ENCODE data around the gene HERC4.
"Not testable (repeated sequence)": the region's sequence is repeated elsewhere in the genome, so short reads cannot be mapped to it uniquely, and the experiment has no call there.

HERC4 gene

GRCh38 chr10:68088740-68089139 is 13.7 kb upstream of the HERC4 start:
- no peak for DNase-seq (ENCODE audit: low read depth)

GRCh38 chr10:68087685-68088401 is 12.8 kb upstream of the HERC4 start:
- no peak for DNase-seq (ENCODE audit: low read depth)

GRCh38 chr10:68086910-68087684 is 12.0 kb upstream of the HERC4 start:
- DNase-seq (ENCODE audit: low read depth) = no peak

GRCh38 chr10:68086011-68086410 is 10.9 kb upstream of the HERC4 start:
- no peak for DNase-seq (ENCODE audit: low read depth)

- no peak for DNase-seq (ENCODE audit: low read depth)
Observed at GRCh38 chr10:68084469-68084868, 9.4 kb upstream of the HERC4 start.

GRCh38 chr10:68083953-68084352 is 8.9 kb upstream of the HERC4 start:
- DNase-seq (ENCODE audit: low read depth) = no peak

- DNase-seq (ENCODE audit: low read depth) = peak; percentile 45
Observed at GRCh38 chr10:68082872-68083271, 7.8 kb upstream of the HERC4 start.

GRCh38 chr10:68081916-68082315 is 6.8 kb upstream of the HERC4 start:
- DNase-seq (ENCODE audit: low read depth) = no peak

- no peak for DNase-seq (ENCODE audit: low read depth)
Observed at GRCh38 chr10:68080853-68081431, 5.9 kb upstream of the HERC4 start.

GRCh38 chr10:68079434-68079833 is 4.4 kb upstream of the HERC4 start:
- no peak for DNase-seq (ENCODE audit: low read depth)

- DNase-seq (ENCODE audit: low read depth) = no peak
Observed at GRCh38 chr10:68077026-68077425, 1.9 kb upstream of the HERC4 start.

GRCh38 chr10:68076081-68076480 is 998 bp upstream of the HERC4 start:
- DNase-seq (ENCODE audit: low read depth) = not testable (repeated sequence)

GRCh38 chr10:68075550-68076004 is 494 bp upstream of the HERC4 start:
- no peak for DNase-seq (ENCODE audit: low read depth)

GRCh38 chr10:68074031-68074774 is 880 bp downstream of the HERC4 start:
- no peak for DNase-seq (ENCODE audit: low read depth)

- DNase-seq (ENCODE audit: low read depth) = no peak
Observed at GRCh38 chr10:68073631-68074030, 1.5 kb downstream of the HERC4 start.

GRCh38 chr10:68067508-68067907 is 7.6 kb downstream of the HERC4 start:
- DNase-seq (ENCODE audit: low read depth) = no peak

GRCh38 chr10:68067029-68067428 is 8.1 kb downstream of the HERC4 start:
- no peak for DNase-seq (ENCODE audit: low read depth)

GRCh38 chr10:68053553-68053952 is 21.5 kb downstream of the HERC4 start:
- DNase-seq (ENCODE audit: low read depth) = peak; percentile 14

GRCh38 chr10:68052463-68052862 is 22.6 kb downstream of the HERC4 start:
- peak; percentile 13 for DNase-seq (ENCODE audit: low read depth)

GRCh38 chr10:68049289-68050078 is 25.6 kb downstream of the HERC4 start:
- DNase-seq (ENCODE audit: low read depth) = no peak

- no peak for DNase-seq (ENCODE audit: low read depth)
Observed at GRCh38 chr10:68047554-68048327, 27.3 kb downstream of the HERC4 start.

Data from stromal cell of bone marrow (primary cell).